CD1c-positive myeloid dendritic cell (primary cell): ENCODE results near the gene IRF2BP1.
A peak's percentile ranks its signal among the peaks of the same experiment; 100 is the strongest.
"Not testable (repeated sequence)": the region's sequence is repeated elsewhere in the genome, so short reads cannot be mapped to it uniquely, and the experiment has no call there.

Source experiments
- DNase-seq: peaks from one replicate; pipeline ENCODE4 v3.0.0-alpha.2; 2016; ENCODE audit errors: extremely low spot score

IRF2BP1 gene

GRCh38 chr19:45882652-45883585 lies 3.0 kb downstream of the IRF2BP1 start:
- peak; percentile 91 for DNase-seq

- no peak for DNase-seq
Measured at GRCh38 chr19:45881909-45882528, 3.9 kb downstream of the IRF2BP1 start.

- DNase-seq: no peak
Measured at GRCh38 chr19:45881082-45881908, 4.6 kb downstream of the IRF2BP1 start.

- DNase-seq: no peak
Measured at GRCh38 chr19:45879971-45880370, 6.0 kb downstream of the IRF2BP1 start.

- DNase-seq: no peak
Measured at GRCh38 chr19:45879055-45879454, 6.9 kb downstream of the IRF2BP1 start.

- no peak for DNase-seq
Measured at GRCh38 chr19:45878043-45878794, 7.7 kb downstream of the IRF2BP1 start.

- no peak for DNase-seq
Measured at GRCh38 chr19:45876411-45877197, 9.3 kb downstream of the IRF2BP1 start.

GRCh38 chr19:45876161-45876410 lies 9.9 kb downstream of the IRF2BP1 start:
- no peak for DNase-seq

GRCh38 chr19:45874620-45874966 lies 11.3 kb downstream of the IRF2BP1 start:
- DNase-seq: no peak

GRCh38 chr19:45873219-45873772 lies 12.6 kb downstream of the IRF2BP1 start:
- DNase-seq: no peak

- DNase-seq: no peak
Measured at GRCh38 chr19:45872095-45872919, 13.6 kb downstream of the IRF2BP1 start.

- no peak for DNase-seq
Measured at GRCh38 chr19:45870798-45871197, 15.1 kb downstream of the IRF2BP1 start.

GRCh38 chr19:45867241-45867640 lies 18.7 kb downstream of the IRF2BP1 start:
- DNase-seq: not testable (repeated sequence)

- no peak for DNase-seq
Measured at GRCh38 chr19:45866400-45867176, 19.4 kb downstream of the IRF2BP1 start.

- DNase-seq: no peak
Measured at GRCh38 chr19:45865269-45865948, 20.5 kb downstream of the IRF2BP1 start.

GRCh38 chr19:45864629-45865082 lies 21.3 kb downstream of the IRF2BP1 start:
- DNase-seq: no peak

- DNase-seq: peak; percentile 66
Measured at GRCh38 chr19:45863840-45864628, 21.9 kb downstream of the IRF2BP1 start, which contains the start of gene FOXA3. FOXA3 (plus strand) TSS chr19:45864326; CDS start chr19:45864457, 131 bp downstream.
